ENCODE data around the gene MAPK14.
A peak's percentile ranks its signal among the peaks of the same experiment; 100 is the strongest.

Gene MAPK14

DNA sequence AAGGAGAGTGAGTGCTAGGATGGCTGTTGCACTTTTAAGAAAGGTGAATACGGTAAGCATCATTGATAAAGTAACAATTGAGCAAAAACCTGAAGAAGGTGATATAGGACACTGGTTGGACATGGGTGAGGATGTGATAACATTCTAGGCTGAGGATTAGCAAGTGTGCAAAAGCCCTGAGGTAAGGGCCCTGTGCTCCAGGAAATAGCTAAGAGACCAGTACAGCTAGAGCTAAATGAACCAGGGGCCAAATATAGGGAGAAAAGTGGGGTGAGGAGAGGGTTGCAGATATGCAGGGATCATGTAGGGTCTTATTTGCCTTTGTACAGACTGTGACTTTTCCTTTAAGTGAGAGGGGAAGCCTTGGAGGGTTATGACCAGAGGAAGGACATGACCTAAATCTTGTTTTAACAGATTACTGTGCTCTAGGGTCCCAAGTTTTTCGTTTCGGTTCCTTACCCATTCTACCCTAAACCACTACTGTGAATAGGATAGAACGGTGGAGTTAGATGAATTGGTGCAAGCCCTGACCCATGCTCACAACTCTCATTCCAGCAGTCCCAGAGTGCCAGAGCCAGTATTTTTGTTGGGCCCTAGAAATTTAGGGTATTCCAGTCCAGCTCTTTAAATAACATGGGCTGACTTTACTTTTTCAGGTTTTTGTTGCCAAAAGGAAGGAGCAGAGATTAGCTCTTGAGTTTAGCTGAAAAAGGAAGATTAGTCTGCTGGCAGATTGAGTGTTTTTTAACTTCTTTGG is 10.7 kb downstream of the MAPK14 start:
- DNase-seq: no peak

DNA sequence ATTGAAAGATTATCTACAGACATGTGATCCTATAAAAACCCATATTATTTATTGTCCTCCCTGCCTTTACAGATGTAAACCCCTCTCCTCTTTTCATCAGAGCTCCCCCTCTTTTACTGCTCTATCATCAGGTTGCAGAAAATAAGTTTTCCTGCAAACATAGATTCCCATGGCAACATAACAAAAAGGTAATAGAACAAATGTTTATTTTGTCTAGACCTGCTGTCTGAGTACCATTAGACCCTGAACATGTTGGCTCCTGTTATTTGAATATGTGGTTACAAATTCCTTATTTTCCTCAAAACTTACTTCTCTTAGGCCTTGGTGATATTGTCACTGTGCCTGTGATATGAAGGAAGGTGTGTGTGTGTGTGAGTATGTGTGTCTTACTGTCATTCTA is 11.5 kb downstream of the MAPK14 start:
- no peak for DNase-seq

DNA sequence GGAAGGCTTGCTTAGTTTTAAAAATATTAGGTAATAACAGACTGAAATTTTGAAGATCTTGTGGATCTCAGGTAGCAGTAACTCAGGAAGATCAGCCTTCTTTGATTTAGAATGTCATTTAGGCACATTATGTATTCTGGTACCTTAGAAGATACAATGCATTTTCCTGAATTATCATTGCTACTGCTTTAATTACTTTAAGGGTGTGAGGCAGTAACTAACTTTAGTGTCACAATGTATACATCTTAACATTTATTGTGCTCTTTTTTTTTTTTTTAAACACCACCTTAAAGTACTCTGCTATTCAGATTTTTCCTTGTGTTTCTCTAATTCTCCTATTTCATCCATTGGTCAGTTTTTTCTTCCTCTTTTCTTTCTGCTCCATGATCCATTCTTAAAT is 13.3 kb downstream of the MAPK14 start:
- DNase-seq: no peak

DNA sequence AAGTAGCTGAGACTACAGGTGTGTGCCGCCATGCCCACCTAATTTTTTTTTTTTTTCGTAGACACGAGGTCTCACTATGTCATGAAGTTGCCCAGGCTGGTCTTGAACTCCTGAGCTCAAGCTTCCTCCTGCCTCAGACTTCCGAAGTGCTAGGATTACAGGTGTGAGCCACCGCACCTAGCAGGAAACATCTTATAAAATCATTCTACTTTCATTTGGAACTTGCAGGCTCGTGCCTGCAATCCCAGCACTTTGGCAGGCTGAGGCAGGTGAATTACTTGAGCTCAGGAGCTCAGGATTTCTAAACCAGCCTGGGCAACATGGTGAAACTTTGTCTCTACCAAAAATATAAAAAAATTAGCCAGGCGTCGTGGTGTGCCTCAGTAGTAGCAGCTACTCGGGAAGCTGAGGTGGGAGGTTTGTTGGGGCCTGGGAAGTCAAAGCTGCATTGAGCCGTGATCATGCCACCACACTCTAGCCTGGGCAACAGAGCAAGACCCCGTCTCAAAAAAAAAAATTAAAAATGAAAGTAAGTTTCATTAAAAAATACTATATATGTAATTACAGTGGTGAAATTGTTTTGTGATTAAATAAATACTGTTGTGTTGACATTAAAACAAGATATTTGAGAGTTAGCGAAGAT is 15.1 kb downstream of the MAPK14 start:
- DNase-seq: no peak

DNA sequence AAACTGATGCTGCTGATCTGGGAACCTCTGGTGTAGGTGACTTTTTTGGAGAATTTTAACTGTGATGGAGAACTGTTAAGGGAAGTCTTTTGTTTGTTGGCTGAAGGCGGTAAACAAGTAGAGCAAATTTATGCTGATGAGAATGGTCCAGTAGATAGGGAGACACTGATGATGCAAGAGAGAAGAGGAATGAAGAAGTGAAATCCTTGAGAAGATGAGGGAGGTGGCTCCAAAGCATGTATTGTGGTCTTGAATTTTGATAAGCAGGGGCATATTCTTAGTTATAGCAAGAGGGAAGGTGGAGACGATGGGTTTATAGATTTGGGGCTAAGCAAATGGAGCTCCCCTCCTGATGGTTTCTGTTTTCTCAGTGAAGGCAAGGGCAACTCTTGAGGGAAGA is 22.0 kb downstream of the MAPK14 start:
- DNase-seq: no peak

DNA sequence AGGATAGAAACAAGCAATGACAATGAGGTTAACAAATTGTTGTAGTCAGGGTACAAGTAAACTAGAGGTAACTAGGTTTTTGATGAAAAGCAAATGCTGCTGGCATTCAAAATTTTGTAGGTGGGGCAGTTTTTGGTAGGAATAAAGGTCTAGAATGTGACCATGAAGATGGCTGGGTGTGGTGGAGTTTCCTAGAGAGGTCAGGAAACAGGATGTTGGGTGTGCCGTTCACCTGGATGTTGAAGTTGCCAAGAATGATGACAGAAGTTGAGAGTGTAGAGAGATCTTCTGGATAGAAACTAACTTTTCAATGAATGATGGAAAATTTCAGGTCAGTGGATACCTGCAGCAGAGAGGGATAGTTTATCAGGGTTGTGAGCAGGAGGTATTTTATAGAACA is 22.7 kb downstream of the MAPK14 start:
- peak; percentile 5 for DNase-seq

DNA sequence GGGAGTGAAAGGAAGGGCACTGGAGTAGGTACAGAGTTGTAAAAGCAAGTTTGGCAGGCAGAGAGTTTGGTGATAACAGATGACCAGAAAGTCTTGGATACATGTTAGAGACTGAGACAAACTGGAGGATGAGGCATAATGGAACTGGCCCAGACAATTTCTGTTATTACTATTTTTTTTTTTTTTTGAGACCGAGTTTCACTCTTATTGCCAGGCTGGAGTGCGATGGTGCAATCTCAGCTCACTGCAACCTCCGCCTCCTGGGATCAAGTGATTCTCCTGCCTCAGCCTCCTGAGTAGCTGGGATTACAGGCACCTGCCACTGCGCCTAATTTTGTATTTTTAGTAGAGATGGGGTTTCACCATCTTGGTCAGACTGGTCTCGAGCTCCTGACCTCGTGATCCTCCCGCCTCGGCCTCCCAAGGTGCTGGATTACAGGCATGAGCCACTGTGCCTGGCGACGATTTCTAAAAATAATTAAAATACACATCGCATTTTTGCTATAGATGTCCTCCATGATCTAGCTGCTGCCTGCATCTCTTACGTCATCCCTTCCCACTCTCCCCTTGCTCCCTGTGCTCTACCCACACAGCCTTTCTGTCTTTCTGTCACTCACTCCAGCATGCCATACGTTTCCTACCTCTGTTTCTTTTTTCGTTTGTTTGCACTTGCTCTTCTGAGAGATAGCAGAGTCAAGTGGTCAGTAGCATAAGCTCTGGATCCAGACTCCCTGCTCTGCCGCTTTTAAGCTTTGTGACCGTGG is 23.5 kb downstream of the MAPK14 start:
- DNase-seq: no peak

DNA sequence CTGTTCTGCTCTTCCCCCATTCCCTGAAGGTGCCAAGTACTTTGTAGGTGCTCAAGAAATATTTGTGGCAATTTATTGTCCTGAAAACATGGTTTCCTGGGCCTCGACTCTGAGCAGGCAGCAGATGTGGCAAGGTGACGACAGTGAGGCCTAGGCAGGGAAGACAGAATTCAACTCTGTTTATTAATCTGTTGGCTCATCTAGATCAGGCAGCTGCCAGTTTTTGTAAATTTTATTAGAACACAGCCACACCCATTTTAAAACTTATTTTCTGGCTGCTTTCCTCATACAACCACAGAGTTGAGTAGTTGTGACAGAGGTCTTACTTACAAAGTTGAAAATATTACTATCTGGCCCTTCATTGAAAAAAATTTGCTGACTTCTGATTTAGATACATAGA is 24.5 kb downstream of the MAPK14 start:
- no peak for DNase-seq

DNA sequence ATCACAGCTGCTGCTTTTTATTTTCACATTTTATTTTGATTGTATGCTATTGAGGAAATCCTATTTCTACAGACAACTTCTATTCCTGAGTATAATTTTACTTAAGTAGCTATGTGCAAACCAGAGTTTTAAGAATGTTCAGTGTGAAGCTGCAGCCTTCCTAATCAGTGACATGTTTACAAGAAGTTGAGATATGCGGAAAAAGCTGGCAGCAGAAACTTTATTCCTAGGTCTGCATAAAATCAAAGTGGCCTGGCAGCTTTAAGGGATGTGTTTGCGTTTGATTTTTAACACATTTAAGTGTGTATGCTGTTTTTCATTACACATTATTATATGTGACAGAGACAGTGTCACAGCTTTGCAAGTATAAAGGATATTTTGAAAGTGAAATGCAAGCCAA is 26.3 kb downstream of the MAPK14 start:
- DNase-seq: no peak

DNA sequence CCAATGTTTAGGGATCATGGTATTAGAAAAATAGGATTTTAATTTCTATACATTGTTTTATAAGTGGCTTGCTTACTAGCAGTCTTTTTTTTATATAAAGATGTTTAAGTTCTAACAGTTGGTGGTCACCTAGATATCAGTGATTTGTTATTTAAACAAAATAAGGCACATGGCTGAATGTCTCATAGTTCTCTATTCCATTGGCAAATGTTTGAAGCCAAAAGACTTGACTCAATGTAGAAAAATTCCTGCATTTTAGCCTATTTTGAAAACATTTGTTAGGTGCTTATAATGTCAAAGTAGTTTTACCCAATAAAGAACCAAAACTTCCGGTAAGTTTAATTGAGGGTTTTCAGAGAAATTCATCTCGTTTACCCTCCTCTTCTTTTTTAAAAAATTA is 26.8 kb downstream of the MAPK14 start:
- DNase-seq: no peak

DNA sequence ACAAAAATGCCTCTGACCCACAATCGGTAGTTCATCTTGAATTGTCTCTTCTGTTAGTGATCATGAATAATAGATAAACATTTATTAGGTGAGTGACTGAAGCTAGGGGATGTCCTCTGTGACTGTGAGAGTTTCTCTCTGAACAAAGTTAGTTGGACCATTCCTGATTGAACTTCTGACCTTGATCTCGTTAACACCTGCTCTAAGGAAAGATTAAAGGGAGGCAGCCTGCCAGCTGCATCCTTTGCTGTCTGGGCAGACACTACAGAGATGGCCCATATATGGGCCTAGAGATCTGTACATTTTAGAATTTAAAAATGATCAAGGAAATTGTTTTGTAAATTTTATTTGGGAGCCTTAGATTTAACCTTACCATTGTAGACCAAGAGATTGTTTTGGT is 27.3 kb downstream of the MAPK14 start:
- DNase-seq: no peak

DNA sequence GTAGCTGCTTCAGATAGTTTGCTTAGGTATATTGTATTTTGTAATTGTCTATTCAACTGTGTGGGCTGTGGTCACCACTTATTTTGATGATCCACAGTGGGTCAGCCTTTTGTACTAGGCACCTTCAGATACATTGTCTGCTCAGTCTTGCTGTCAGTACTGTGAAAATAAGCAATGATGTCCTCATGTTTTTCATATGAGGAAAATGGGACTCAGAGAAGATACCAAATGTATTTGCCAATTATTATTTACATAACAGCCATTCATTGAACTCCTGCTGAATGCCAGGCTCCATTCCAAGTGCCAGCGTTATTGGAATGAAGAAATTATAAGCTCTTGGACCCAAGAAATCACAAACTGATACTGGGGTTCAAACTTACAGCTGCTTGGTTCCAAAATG is 28.6 kb downstream of the MAPK14 start:
- DNase-seq: no peak

DNA sequence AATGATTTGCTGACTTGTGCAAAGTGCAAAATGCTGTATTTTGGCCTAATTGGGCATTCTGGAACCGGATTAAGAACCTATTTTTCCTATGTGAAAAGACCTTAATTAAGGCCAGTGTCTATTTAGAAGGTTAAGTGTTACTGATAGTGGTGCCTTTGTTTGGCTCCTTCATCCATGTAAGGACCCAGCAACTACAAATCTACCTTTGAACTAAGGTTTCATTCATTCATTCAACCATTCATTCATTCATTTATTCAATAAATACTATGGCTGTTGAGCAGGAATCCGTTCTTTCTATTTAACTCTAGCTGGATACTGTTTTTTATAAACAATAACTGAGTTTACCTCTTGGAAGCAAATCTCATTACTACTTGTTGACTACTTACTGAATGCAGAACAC is 33.6 kb downstream of the MAPK14 start:
- no peak for DNase-seq

DNA sequence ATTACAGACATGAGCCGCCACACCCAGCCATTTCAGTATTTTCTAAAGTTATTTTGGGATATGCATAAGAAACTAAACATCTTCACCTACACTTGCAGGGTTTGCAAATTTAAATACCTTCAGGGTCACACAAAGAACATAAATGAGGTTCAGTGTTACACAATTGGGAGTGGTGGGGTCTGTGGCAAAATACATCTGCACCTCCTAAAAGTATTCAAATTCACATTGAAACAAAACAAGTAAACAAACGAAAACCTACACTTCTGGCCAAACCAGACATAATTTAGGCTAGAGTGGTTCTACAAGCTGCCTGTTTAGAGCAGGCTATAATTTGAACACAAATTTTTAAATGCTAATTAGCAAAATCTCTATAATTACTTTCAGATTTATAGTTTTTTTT is 34.6 kb downstream of the MAPK14 start:
- no peak for DNase-seq

DNA sequence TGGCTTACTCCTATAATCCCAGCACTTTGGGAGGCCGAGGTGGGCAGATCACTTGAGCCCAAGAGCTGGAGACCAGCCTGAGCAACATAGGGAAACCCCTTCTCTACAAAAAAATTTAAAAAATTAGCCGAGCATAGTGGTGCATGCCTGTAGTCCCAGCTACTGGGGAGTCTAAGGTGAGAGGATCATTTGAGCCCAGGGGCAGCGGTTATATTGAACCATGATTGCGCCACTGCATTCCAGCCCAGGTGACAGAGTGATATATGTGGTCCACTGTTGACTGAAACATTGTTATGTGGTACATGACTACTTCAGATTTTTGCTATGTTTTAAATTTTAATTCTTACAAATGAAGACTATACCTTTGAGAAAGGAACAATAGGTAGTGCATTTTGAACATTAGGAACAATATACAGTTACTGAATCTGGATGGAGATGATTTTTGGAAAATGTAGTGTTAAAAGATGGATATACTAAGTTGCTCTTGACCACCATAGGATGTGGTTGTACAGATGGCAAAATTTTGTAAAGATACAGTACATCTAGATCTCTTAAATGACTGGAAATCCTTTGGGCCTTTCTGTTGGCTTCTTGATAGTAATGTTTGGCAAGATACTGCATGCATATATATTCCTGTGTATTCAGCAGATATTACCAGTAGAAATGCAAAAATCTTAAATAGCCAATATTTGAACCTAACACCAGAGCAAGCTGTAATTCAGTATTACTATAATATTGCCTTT is 35.9 kb downstream of the MAPK14 start:
- DNase-seq: no peak

DNA sequence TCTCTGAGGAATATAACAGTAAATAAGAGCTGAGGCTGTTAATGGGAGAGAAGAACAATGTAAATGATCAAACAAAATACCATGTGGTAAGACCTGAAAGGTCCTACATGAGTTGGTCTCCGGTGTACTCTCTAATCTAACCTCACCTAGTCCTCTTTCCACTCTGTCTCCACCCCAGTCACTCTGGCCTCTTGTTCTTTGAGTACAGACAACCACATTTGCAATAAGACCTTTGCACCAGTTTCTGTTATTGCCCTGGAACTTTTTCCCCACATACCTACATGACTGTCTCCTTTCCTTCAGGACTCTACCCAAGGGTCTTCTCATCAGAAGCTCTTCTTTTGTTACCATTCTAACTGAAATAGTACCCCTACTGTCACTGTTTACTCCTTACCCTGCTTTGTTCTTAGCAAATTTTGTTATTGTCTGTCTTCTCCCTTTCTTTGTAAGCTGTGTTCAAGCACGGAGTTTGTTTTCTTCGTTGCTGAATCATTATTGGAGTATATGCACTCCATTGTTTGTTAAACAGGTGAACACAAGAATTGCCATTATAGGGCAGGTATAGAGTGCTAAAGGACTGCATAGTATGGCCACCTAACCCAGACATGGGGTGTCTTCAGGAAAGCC is 37.3 kb downstream of the MAPK14 start:
- DNase-seq: no peak

DNA sequence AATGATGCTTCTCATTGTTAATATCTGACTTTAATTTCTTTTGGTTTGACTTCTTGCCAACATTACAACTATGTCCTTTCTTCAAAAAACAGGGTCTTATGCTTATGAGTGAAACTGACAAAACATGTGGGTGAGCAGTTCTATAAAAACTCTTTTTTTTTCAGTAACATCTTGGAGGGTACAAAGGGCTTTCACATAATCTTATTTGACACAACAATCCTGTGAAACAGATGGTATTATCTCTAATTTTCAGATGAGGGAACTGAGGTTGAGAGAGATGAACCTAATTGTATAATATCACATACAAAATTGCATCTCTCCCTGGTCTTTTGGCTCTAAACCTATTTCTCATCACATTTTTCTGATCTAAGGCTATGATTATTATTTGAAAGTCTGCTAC is 38.3 kb downstream of the MAPK14 start:
- DNase-seq: no peak

DNA sequence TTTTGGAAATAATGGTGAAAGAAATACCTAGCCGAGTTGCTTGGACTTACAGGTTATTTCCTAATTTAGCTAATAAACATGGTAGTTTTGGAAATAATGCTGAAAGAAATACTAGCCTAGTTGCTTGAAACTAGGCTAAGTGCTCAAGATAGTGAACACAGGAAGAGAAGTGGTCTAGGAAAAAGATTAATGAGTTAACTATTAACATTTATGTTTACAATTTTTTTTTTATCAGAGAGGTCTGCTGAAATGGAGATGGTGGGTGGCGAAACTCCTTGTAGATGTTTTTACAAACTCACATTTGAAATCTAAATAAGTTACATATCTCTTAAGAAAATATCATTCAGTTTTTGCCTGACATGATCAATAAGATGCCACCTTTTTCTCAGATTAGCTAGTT is 39.2 kb downstream of the MAPK14 start:
- no peak for DNase-seq

DNA sequence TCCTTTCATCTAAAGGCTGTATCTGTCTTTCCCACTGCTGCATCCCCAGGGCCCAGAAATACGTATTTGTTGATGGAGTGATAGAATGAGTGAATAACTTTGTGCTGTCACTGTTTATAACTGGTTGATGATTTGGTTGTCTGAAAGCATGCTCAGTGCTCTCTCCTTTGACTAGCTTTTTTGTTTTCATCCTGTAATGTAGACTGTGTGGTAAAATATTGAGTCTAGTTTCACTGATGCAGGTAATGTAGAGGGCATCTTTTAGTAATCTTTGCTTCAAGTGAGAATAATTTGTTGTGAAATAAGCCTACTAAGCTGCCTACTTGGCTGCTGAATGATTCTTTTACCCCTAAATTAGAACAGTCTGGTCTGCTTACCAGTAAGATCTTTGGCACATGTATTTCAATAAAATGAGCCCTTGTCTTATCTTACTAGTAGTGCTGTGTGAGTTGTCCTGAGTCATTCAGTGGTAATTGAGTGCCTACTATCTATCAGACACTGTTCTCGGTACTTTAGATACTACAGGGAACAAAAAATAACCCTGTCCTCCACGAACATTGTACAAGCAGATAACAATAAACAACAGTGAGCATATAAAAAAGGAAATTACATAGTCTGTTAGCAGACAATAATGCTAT is 39.9 kb downstream of the MAPK14 start:
- no peak for DNase-seq

DNA sequence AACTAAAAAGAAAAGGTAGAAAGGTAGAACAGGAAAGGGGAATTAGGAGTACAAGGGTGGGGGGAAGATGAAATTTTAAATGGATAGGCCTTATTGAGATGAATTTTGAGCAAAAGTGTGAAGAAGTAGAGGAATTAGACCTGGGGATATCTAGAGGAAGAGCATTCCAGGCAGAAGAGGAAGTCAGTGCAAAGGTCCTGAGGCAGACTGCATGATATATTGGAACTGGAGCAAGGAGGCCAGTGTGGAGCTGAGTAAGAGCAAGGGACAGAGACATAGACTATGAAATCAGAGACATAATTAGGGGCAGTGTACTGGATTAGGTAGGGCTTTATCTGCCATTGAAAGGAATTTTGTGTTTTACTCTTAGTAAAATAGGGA is 40.4 kb downstream of the MAPK14 start:
- no peak for DNase-seq

DNA sequence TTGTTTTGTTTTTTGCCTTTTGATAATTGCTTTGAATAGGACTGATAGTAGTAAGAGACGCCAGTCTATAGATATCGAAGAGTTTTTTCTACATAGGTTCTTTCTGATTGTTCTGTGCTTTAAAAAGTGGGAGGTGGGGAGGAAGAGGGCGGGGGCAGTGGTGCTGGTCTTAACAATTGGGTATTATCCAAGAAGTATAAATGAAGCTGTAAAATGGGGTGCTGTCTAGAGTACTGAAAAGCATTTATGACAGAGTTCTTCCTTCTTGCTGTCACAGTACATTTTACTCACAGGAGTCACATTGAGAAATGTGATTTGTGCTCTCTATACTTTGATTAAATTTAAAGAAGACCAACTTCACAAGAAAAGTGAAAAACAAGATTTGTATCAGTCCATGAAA is 41.0 kb downstream of the MAPK14 start:
- no peak for DNase-seq

DNA sequence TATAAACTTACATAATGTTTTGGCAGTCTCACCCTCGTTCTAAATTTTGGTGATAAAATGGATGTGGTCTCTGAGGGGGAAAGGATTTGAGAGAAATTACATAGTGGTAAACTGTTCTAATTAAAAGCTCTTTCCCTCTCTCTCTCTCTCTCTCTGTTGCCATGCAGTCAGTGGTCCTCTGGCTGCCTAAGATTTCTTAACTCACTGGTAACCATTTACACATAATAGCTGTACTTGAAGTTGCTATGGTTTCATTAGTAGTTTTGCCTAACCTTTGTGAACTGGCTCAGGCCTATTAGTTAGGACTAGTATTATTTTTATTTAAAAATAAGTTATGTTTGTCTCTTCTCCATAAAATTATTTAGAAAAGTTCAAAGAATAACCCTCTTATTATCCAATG is 42.0 kb downstream of the MAPK14 start:
- DNase-seq: no peak

All from central memory CD4-positive, alpha-beta T cell (primary cell).